ENCODE results near the gene HYAL3.

GRCh38 chr3:50294492-50295403, 4.5 kb downstream of the HYAL3 start:
- TF ChIP-seq POLR2A (IDR thresholded peaks at IDR 0.05) (no peak), CTCF (IDR thresholded peaks at IDR 0.05) (no peak)
